Retinal pigment epithelial cell (primary cell): ENCODE measurements around the gene CILP.
A peak's percentile ranks its signal among the peaks of the same experiment; 100 is the strongest.
"Not testable (repeated sequence)": the region's sequence is repeated elsewhere in the genome, so short reads cannot be mapped to it uniquely, and the experiment has no call there.

ENCODE experiments used
- DNase-seq: peaks from one replicate; pipeline ENCODE4 v3.0.0-alpha.2; 2010; ENCODE audit warnings: low read depth
- H3K4me3 ChIP-seq: 2 replicates; pipeline ENCODE4 v1.5.1; 2011; ENCODE audit warnings: mild to moderate bottlenecking, low read length, control low read depth, moderate library complexity
- CTCF ChIP-seq: conservative IDR thresholded peaks from 2 replicates; pipeline ENCODE4 v1.5.1; 2011; ENCODE audit warnings: low read depth, low read length, control low read depth, inconsistent platforms

CILP gene

GRCh38 chr15:65183865-65184159 lies 27.5 kb downstream of the CILP start:
- no peak for DNase-seq
- peak overlapping the region; percentile 89 for H3K4me3 ChIP-seq
- no peak for TF ChIP-seq CTCF

- no peak for DNase-seq
- H3K4me3 ChIP-seq: no peak overlapping the region
- no peak for TF ChIP-seq CTCF
Observed at GRCh38 chr15:65182538-65182937, 28.7 kb downstream of the CILP start.

GRCh38 chr15:65181582-65182353 lies 29.5 kb downstream of the CILP start:
- DNase-seq, H3K4me3 ChIP-seq: not testable (repeated sequence)

- DNase-seq: no peak
- TF ChIP-seq CTCF: no peak
- no peak overlapping the region for H3K4me3 ChIP-seq
Observed at GRCh38 chr15:65180167-65180566, 31.1 kb downstream of the CILP start.

GRCh38 chr15:65177901-65178300 lies 33.4 kb downstream of the CILP start:
- no peak for DNase-seq
- H3K4me3 ChIP-seq: no peak overlapping the region
- no peak for TF ChIP-seq CTCF

- TF ChIP-seq CTCF: no peak
- DNase-seq: no peak
- no peak overlapping the region for H3K4me3 ChIP-seq
Observed at GRCh38 chr15:65176056-65176455, 35.2 kb downstream of the CILP start.

- TF ChIP-seq CTCF: no peak
- no peak overlapping the region for H3K4me3 ChIP-seq
- no peak for DNase-seq
Observed at GRCh38 chr15:65175511-65175910, 35.8 kb downstream of the CILP start.
